Smooth muscle cell (in vitro differentiated cells): ENCODE data around the gene DNM3. TPM values are rescaled to one million over a fixed set of nuclear protein-coding genes. Genes with fewer than 3 reads are reported as not detected.

Source experiments
- DNase-seq: peaks from one replicate; lab custom pipeline; 2025; ENCODE audit not compliant: unreplicated experiment; lab: John Stamatoyannopoulos, UW
- H2AFZ ChIP-seq: fragments of 200-600 bp; sonication (generic); 2 replicates; pipeline ENCODE4 v1.6.0; 2016; ENCODE audit warnings: antibody characterized with exemption, low read depth, mild to moderate bottlenecking
- H3F3A ChIP-seq: fragments of 200-600 bp; sonication (generic); 2 replicates; pipeline ENCODE4 v1.6.0; 2017; ENCODE audit warnings: antibody characterized with exemption, low read depth
- H3K27ac ChIP-seq: fragments of 200-600 bp; sonication (generic); 2 replicates; pipeline ENCODE4 v1.5.1; 2016; ENCODE audit warnings: low read depth, mild to moderate bottlenecking
- H3K27me3 ChIP-seq: fragments of 200-600 bp; sonication (generic); 2 replicates; pipeline ENCODE4 v1.6.1; 2016; ENCODE audit warnings: low read depth, mild to moderate bottlenecking
- H3K36me3 ChIP-seq: fragments of 200-600 bp; sonication (generic); 2 replicates; pipeline ENCODE4 v1.5.1; 2016; ENCODE audit warnings: low read depth
- H3K4me1 ChIP-seq: fragments of 200-600 bp; sonication (generic); 2 replicates; pipeline ENCODE4 v1.5.1; 2016; ENCODE audit warnings: low read depth
- H3K4me2 ChIP-seq: fragments of 200-600 bp; sonication (generic); 2 replicates; pipeline ENCODE4 v1.6.0; 2016; ENCODE audit warnings: mild to moderate bottlenecking
- H3K4me3 ChIP-seq: fragments of 200-600 bp; sonication (generic); 2 replicates; pipeline ENCODE4 v1.5.1; 2016; ENCODE audit warnings: mild to moderate bottlenecking
- H3K79me2 ChIP-seq: fragments of 200-600 bp; sonication (generic); 2 replicates; pipeline ENCODE4 v1.6.0; 2016; ENCODE audit warnings: low read depth, mild to moderate bottlenecking
- H3K9ac ChIP-seq: fragments of 200-600 bp; sonication (generic); 2 replicates; pipeline ENCODE4 v1.6.0; 2016; ENCODE audit warnings: low read depth
- H3K9me3 ChIP-seq: fragments of 200-600 bp; sonication (generic); replicated peaks from 2 replicates; pipeline ENCODE4 v1.5.1; 2016; ENCODE audit warnings: low read depth
- H4K20me1 ChIP-seq: fragments of 200-600 bp; sonication (generic); 2 replicates; pipeline ENCODE4 v1.6.0; 2016; ENCODE audit warnings: low read depth
- WGBS: methylation state at CpG from one replicate; pipeline ENCODE4 v1.1.7; 2016; ENCODE audit warnings: low lambda C conversion rate; 5-methylcytosine and 5-hydroxymethylcytosine counted together
- polyA plus RNA-seq: library from polyadenylated mRNA; unstranded; fragments of >200 nt; fragmentation: Nextera tagmentation; extraction: Ambion mirVana; gene quantifications from 2 replicates; pipeline ENCODE4 v1.2.1, GENCODE V29; 2016
- total RNA-seq: library from RNA; depleted of rRNA; stranded (reverse); fragments of >200 nt; gene quantifications from 2 replicates; pipeline ENCODE4 v1.2.3, GENCODE V29; 2014
- TF ChIP-seq, protein P1 (sequence below): fragments of 200-600 bp; sonication (generic); IDR thresholded peaks from 2 replicates; pipeline ENCODE4 v1.5.1; 2017; ENCODE audit warnings: borderline replicate concordance, mild to moderate bottlenecking, antibody characterized with exemption; ENCODE audit not compliant: insufficient read depth, poor library complexity, severe bottlenecking

DNM3 gene
- total and polyA plus RNA-seq, 2 experiments from 2014 or later: 1.7 to 3.0 TPM

GRCh38 chr1:172273647-172274396 is 432.5 kb downstream of the DNM3 start:
- H3K27ac ChIP-seq: peak overlapping the region; percentile 29
- H3K4me1 ChIP-seq: peaks cover 43% of the 10 kb centered on the region
- peak overlapping the region; percentile 6 for H3K4me2 ChIP-seq

GRCh38 chr1:172275478-172275877 is 434.2 kb downstream of the DNM3 start:
- TF ChIP-seq, protein P1, sequence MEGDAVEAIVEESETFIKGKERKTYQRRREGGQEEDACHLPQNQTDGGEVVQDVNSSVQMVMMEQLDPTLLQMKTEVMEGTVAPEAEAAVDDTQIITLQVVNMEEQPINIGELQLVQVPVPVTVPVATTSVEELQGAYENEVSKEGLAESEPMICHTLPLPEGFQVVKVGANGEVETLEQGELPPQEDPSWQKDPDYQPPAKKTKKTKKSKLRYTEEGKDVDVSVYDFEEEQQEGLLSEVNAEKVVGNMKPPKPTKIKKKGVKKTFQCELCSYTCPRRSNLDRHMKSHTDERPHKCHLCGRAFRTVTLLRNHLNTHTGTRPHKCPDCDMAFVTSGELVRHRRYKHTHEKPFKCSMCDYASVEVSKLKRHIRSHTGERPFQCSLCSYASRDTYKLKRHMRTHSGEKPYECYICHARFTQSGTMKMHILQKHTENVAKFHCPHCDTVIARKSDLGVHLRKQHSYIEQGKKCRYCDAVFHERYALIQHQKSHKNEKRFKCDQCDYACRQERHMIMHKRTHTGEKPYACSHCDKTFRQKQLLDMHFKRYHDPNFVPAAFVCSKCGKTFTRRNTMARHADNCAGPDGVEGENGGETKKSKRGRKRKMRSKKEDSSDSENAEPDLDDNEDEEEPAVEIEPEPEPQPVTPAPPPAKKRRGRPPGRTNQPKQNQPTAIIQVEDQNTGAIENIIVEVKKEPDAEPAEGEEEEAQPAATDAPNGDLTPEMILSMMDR: no peak
- no peak for DNase-seq
- no peaks in the 10 kb centered on the region for H3K27me3 ChIP-seq
- H3K9me3 ChIP-seq: no peaks in the 10 kb centered on the region
- peaks cover 44% of the 10 kb centered on the region for H3K4me1 ChIP-seq
- H3K9ac ChIP-seq: no peak overlapping the region
- no peak overlapping the region for H3K27ac ChIP-seq
- no peaks in the 10 kb centered on the region for H4K20me1 ChIP-seq
- WGBS: 97% methylated on average over 1 of the region's 1 CpG
- no peak overlapping the region for H3K4me2 ChIP-seq
- H3K36me3 ChIP-seq: no peaks in the 10 kb centered on the region
- H3K79me2 ChIP-seq: no peaks in the 10 kb centered on the region
- no peak overlapping the region for H2AFZ ChIP-seq
- H3F3A ChIP-seq: peaks cover 28% of the 10 kb centered on the region
- H3K4me3 ChIP-seq: no peak overlapping the region

More at GRCh38 chr1:172273647-172274396, 432.5 kb downstream of the DNM3 start:
- H3K27me3 ChIP-seq: no peaks in the 10 kb centered on the region
- 68% methylated on average over 4 of the region's 4 CpGs for WGBS
- H3K36me3 ChIP-seq: no peaks in the 10 kb centered on the region
- H4K20me1 ChIP-seq: no peaks in the 10 kb centered on the region
- TF ChIP-seq, protein P1: no peak
- H3F3A ChIP-seq: peaks cover 32% of the 10 kb centered on the region
- H3K9me3 ChIP-seq: no peaks in the 10 kb centered on the region
- no peak overlapping the region for H3K4me3 ChIP-seq
- peak overlapping the region; percentile 52 for H2AFZ ChIP-seq
- no peak for DNase-seq
- no peak overlapping the region for H3K9ac ChIP-seq
- H3K79me2 ChIP-seq: no peaks in the 10 kb centered on the region

DNA sequence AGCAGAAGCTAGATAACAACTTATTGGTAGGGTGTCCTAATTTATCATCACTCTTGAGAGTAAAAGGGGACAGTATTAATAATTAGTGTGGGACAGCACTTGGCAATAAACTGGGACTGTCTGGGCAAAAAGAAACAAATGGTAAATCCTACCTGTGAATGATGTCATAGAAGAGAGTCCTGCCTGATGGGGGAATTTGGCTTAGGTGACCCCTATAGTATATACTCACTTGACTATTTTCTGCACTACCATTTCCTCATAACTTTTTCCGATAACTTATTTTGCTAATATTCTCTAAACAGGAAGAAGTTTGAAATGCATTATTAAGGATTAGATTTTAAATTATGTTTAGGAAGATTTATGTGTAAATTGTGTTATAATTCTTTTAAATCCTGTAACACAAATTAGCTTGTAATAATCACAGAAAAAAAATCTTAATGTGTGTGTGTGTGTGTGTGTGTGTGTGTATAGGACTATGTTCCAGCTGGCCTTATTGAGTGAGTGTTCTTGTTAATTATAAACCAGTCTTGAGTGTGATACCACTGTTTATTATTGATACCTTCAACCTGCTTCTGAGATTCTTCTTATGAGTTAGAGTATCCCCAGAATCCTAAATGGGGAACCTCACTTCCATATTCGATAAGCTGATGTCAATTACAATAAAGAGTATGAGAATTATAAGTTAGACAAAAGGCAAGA is 435.0 kb downstream of the DNM3 start:
- WGBS: 50% methylated on average over 2 of the region's 2 CpGs
- H3K4me1 ChIP-seq: peaks cover 37% of the 10 kb centered on the region
- H4K20me1 ChIP-seq: no peaks in the 10 kb centered on the region
- H3K9me3 ChIP-seq: no peaks in the 10 kb centered on the region
- no peak overlapping the region for H3K9ac ChIP-seq
- DNase-seq: no peak
- peak overlapping the region; percentile 20 for H2AFZ ChIP-seq
- TF ChIP-seq, protein P1: no peak
- peak overlapping the region; percentile 95 for H3K27ac ChIP-seq
- no peak overlapping the region for H3K4me2 ChIP-seq
- peaks cover 23% of the 10 kb centered on the region for H3F3A ChIP-seq
- H3K36me3 ChIP-seq: no peaks in the 10 kb centered on the region
- no peaks in the 10 kb centered on the region for H3K79me2 ChIP-seq
- H3K27me3 ChIP-seq: no peaks in the 10 kb centered on the region
- no peak overlapping the region for H3K4me3 ChIP-seq
